GM18511 (cell line): ENCODE measurements around the gene SCAPER.
"Not testable (repeated sequence)": the region's sequence is repeated elsewhere in the genome, so short reads cannot be mapped to it uniquely, and the experiment has no call there.

Experiments
- ATAC-seq: cut with Tn5 transposase; IDR thresholded peaks from one replicate; pipeline ENCODE4 v1.9.1; 2021; ENCODE audit warnings: mild to moderate bottlenecking, moderate library complexity; ENCODE audit not compliant: unreplicated experiment

Gene SCAPER

GRCh38 chr15:76330080-76330680 lies 575.0 kb downstream of the SCAPER start:
- no peak for ATAC-seq

GRCh38 chr15:76328958-76329357 lies 576.2 kb downstream of the SCAPER start:
- no peak for ATAC-seq

GRCh38 chr15:76328106-76328696 lies 576.9 kb downstream of the SCAPER start:
- ATAC-seq = no peak

- ATAC-seq = no peak
Measured at GRCh38 chr15:76327191-76328105, 577.7 kb downstream of the SCAPER start.

DNA sequence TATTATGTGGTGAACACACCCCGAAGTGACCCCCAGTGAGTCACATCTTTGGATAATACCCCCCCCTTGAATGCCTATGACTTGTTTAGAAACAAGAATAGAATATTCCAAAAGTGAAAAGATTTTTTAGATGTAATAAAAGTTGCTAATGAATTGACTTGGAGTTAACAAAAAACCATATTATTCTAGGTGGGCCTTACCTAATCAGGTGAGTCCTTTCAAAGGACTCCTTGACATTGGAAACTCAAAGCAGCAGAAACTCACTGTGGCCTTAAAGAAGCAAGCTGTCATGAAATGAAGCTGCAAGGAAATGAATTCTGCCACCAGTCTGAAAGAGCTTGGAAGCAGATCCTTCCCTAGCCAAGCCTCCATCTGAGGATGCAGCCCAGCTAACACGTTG lies 579.4 kb downstream of the SCAPER start:
- no peak for ATAC-seq

DNA sequence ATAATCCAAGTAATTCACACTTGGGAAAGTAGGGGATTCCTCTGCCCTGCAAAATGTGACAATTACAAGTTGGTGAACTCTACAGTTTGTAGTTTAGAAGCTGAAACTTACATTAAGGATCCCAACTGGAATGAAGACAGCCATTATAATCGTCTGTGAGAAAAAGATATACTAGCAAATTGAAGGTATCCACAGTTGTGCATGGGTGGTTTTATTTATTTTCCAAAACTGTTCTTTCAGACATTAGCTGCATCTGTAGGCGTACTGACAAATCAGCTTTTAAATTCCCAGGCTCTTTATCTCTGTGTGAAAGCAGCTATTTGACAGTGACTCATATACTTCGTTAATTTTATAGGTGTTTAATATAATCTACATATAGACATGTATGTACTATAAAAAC lies 581.1 kb downstream of the SCAPER start:
- ATAC-seq = no peak

GRCh38 chr15:76321602-76322001 lies 583.5 kb downstream of the SCAPER start:
- ATAC-seq = no peak

GRCh38 chr15:76321171-76321570 lies 584.0 kb downstream of the SCAPER start:
- no peak for ATAC-seq

DNA sequence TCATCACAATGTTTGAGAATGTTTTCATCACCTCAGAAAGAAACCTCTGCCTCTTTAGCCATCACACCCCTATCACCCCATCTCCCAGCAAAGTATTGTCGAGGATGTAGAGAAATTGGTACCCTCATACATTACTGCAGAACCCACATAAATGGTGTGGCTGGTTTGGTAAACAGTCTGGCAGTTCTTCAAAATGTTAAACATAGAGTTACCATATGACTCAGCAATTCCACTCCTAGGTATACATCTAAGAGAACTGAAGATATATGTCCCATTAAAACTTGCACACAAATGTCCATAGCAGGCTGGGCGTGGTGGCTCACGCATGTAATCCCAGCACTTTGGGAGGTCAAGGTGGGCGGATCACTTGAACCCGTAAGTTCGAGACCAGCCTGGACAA lies 585.1 kb downstream of the SCAPER start:
- ATAC-seq = no peak

GRCh38 chr15:76313731-76314130 lies 591.4 kb downstream of the SCAPER start:
- ATAC-seq = no peak

- ATAC-seq = not testable (repeated sequence)
Measured at GRCh38 chr15:76313175-76313567, 592.0 kb downstream of the SCAPER start.

DNA sequence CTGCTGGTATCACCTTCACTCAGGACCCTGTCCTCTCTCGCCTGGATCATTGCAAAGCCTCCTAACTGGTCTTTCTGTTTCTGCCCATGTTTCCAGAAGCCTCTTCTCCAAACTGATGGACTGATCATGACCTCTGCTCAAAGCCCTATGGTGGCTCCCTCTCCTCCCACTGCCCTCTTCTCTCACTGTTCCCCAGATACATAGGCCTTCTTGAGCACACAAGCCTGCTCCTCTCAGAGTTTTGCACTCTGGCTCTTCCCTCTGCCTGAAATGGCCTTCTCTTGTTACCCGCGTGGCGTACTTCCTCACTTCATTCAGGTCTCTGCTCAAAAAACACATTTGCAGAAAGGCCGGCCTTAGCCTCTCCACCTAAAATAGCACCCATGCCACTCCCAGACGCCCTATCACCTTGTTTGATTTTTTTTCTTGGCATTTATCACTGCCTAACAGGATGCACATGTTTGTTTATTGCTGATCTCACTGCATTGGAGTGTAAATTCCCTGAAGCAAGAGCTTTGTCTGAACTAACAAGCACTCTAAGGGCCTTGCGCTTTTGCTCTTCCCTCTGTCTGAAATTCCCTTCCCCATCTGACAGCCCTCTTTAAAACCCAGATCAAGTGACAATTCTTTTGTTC lies 592.5 kb downstream of the SCAPER start:
- ATAC-seq = no peak

GRCh38 chr15:76311100-76311953 lies 593.8 kb downstream of the SCAPER start, which contains the start of gene ETFA:
TSS of gene ETFA (minus strand) at chr15:76311469. CDS start at chr15:76311388, 81 bp downstream.
- ATAC-seq = peak; percentile 99

GRCh38 chr15:76310475-76311099 lies 594.6 kb downstream of the SCAPER start:
- no peak for ATAC-seq

DNA sequence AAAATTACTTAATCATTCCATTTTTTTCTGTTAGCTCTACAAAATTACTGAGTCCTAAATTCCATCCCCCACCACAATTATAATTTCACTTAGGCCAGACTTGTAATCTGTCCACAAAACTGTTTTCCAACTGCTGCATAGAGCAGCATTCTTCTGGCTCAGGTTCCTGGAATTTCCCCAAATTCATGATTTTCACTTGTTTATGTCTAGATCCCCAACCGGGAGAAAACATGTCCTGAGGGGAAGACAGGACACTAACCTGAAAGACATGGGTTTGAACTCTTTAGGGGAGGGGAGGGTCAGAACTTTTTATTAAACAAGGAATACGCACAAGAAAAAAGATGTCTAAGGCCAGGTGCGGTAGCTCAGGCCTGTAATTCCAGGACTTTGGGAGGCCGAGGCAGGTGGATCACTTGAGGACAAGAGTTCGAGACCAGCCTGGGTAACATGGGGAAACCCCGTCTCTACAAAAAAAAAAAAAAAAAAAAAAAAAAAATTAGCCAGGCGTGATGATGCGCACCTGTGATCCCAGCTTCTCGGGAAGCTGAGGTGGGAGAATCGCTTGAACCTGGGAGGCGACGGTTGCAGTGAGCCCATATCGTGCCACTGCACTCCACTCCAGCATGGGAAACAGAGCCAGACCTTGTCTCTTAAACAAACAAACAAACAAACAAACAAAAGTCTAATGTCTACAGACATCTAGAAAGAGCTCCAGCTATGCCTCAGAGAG lies 595.4 kb downstream of the SCAPER start:
- no peak for ATAC-seq

DNA sequence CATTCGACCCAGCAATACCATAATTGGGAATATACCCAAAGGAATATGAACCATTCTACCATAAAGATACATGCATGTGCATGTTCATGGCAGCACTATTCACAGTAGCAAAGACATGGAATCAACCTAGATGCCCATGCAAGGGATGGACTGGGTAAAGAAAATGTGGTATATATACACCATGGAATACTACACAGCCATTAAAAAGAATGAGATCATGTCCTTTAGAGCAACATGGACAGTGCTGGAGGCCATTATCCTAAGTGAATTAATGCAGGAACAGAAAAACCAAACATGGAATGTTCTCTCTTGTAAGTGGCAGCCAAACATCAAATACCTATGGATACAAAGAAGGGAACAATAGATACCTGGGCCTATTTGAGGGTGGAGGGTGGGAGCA lies 601.2 kb downstream of the SCAPER start:
- no peak for ATAC-seq

DNA sequence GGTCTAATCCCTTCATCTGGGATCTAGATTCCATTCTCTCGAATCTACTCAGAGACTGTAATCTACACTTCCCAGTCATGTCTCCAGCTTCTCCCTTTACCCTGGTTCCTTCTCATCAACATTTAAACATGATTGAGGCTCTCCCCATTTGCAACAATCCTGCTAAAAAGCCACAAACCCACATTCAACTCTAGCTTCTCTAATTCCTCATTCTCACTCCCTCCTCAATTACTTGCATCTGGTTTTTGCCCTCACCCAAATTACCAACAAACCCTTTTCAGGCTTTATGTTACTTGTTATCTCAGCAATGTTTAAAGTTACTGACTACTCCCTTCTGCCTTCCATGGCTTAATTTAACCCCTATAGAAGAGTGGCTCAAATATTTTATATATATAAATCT lies 605.4 kb downstream of the SCAPER start:
- ATAC-seq = no peak

DNA sequence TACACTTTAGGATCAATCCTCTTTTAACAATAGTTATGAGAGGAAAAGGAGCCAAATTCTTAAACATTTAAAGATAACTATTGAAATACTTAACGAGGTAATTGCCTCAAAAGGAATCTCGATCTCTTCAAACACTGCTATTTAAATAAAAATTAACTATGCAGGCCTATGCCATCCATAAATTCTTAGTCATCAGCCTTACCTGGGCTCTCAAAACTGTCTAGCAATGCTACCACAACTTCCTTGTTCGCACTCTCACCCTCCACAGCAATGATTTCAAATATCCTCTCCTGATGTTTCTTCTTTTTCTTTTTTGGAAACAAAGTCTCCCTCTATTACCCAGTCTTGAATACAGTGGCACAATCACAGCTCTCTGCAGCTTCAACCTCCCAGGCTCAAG lies 606.2 kb downstream of the SCAPER start:
- ATAC-seq = no peak

- not testable (repeated sequence) for ATAC-seq
Measured at GRCh38 chr15:76297951-76298350, 607.2 kb downstream of the SCAPER start.
